ENCODE results near the gene SUSD3.

The SUSD3 gene

GRCh38 chr9:93040409-93040808 is 18.1 kb upstream of the SUSD3 start:
- Histone ChIP-seq H3K4me3 (replicated peaks; ENCODE audit: insufficient read depth, low read length) (no peak overlapping the region), H3K27ac (replicated peaks) (peak overlapping the region; percentile 40; the same call in 1 of the 2 replicates), H3K27me3 (ENCODE audit: insufficient read depth, poor library complexity, severe bottlenecking) (no peaks in the 10 kb centered on the region)
- TF ChIP-seq GABPA (IDR thresholded peaks at IDR 0.05; ENCODE audit: low read depth): no peak
- no peak for TF ChIP-seq POLR2AphosphoS5 (IDR thresholded peaks at IDR 0.05; ENCODE audit: low read depth)
- TF ChIP-seq CTCF (IDR thresholded peaks at IDR 0.05; ENCODE audit: insufficient read depth, low read length): no peak
- no peak for TF ChIP-seq REST (IDR thresholded peaks at IDR 0.05; ENCODE audit: insufficient replicate concordance, low read depth)
- TF ChIP-seq SPI1 (IDR thresholded peaks at IDR 0.05; ENCODE audit: borderline replicate concordance, low read depth): no peak
- DNase-seq (ENCODE audit: low read depth in 1 of 2, low spot score in 1 of 2): no peak

GRCh38 chr9:93041108-93041802 is 17.2 kb upstream of the SUSD3 start:
- no peak for DNase-seq (ENCODE audit: low read depth in 1 of 2, low spot score in 1 of 2)

More at GRCh38 chr9:93041108-93041802, 17.2 kb upstream of the SUSD3 start:
- Histone ChIP-seq H3K4me3 (replicated peaks; ENCODE audit: insufficient read depth, low read length) (no peak overlapping the region), H3K27me3 (ENCODE audit: insufficient read depth, poor library complexity, severe bottlenecking) (no peaks in the 10 kb centered on the region), H3K27ac (replicated peaks) (peak overlapping the region; percentile 40)
- TF ChIP-seq GABPA (IDR thresholded peaks at IDR 0.05; ENCODE audit: low read depth): no peak
- TF ChIP-seq CTCF (IDR thresholded peaks at IDR 0.05; ENCODE audit: insufficient read depth, low read length): no peak
- no peak for TF ChIP-seq REST (IDR thresholded peaks at IDR 0.05; ENCODE audit: insufficient replicate concordance, low read depth)
- TF ChIP-seq SPI1 (IDR thresholded peaks at IDR 0.05; ENCODE audit: borderline replicate concordance, low read depth): peak; percentile 54; the same call in 1 of the 2 replicates

Measured in HL-60 (cell line).